GM12892 (cell line): ENCODE measurements around the gene DNMT3B.

Source experiments
- DNase-seq: peaks from one replicate; pipeline ENCODE4 v3.0.0; 2011; ENCODE audit not compliant: insufficient read length
- FAIRE-seq: peaks from 2 replicates; lab custom pipeline; 2011; peaks lifted over from hg19 to GRCh38; lab: Jason Lieb, UNC
- POLR2A ChIP-seq: IDR thresholded peaks from 2 replicates; pipeline ENCODE4 v1.6.1; 2011; ENCODE audit warnings: low read depth, low read length, control low read depth
- POLR2AphosphoS5 ChIP-seq: IDR thresholded peaks from 2 replicates; pipeline ENCODE4 v1.6.1; 2011; ENCODE audit warnings: low read depth, low read length, control low read depth
- TAF1 ChIP-seq: IDR thresholded peaks from 2 replicates; pipeline ENCODE4 v1.6.1; 2011; ENCODE audit warnings: low read depth, mild to moderate bottlenecking, control low read depth, low read length, borderline replicate concordance

Gene DNMT3B

DNA sequence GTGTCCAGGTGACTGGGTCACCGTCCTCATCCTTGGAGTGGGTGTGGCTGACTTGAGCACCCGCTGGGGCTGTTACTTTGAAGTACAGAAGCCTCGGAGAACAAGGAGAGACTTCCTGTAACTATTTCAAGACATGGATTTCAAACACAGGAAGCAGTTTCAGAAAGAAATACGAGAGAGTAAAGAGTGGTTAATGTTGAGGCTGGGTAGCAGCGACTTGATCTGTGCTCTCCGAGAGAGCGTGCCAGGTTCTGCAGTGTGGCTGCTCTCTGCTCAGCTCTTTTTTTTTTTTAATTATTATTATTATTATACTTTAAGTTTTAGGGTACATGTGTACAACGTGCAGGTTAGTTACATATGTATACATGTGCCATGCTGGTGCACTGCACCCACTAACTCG, 79.0 kb downstream of the DNMT3B start:
- DNase-seq (no peak), FAIRE-seq (no peak)
- TF ChIP-seq TAF1 (no peak), POLR2A (no peak), POLR2AphosphoS5 (no peak)

DNA sequence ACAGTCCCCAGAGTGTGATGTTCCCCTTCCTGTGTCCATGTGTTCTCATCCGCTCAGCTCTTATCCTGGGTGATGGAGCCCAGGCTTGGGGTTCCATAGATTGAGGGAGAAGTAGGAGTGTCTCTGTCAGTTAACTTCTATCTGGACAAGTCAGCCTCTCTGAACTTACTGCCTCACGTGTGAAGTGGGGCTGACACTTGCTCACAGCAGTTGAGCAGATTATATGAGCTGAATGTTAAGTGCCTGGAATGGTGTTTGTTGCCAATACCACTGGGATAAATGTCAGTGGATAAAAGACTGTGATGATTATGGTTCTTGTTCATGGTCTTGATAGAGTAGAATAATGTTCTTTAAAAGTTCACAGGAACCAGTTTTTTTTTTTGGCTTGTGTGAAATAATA, 79.4 kb downstream of the DNMT3B start:
- TF ChIP-seq POLR2A: no peak
- TF ChIP-seq TAF1: no peak
- no peak for TF ChIP-seq POLR2AphosphoS5
- DNase-seq (no peak), FAIRE-seq (no peak)

DNA sequence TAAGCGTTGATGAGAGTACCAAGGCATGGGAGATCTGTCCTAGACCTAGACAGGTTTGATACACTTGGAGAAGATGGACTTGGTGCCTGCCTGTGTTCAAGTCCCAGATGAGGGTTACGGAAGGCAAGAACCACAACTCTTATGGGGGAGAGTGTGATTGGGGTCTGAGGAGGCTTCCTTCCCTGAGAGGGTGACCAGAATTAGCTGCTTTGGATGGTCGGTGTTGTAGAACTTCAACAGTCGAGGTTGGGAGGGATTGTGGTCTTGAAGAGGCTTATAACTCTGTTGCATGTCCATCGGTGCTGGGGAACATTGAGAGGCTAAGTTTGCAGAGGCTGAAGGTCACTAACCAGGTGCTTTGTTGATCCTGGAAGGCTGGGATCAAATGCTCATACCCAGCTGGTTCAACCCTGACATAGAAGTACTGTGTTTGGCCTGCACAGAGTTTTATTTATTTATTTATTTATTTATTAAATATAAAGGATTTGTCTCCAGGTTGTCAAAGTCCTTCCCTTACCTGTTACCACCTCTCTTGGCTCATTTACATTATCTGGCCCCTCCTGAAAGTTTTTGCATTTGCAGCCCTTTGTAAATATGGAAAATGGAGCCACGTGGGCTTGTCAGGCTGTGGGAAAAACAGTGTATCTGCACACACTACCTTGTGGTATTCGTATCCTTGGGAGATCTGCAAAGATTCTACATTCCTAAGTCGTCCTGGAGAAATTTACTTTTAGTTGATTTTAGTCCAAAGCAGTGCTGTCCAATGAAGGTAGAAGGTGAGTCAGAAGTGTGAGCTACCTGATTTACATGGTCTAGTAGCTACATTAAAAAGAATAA, 80.7 kb downstream of the DNMT3B start:
- DNase-seq: no peak
- no peak for TF ChIP-seq POLR2A
- TF ChIP-seq POLR2AphosphoS5: no peak
- no peak for TF ChIP-seq TAF1
- no peak for FAIRE-seq

DNA sequence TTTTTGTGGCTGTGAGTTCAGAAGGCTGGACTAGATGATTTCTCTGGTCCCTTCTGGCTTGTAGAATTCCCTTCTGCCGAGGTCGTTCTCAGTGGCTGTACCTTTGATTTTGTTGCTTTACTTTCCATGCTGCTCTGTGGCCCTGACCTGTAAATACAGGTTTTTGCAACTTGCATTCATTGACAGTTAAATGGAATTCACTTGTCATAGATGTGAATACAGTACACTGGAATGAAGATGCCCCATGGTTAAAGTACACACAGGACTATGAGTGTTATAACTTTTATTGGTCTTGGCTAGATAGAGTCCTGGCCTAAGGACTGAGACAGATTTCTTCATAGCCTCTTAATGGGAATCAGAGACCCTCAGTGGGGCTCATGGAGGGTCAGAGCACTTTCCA, 83.6 kb downstream of the DNMT3B start:
- DNase-seq: no peak
- no peak for FAIRE-seq
- TF ChIP-seq POLR2A: no peak
- TF ChIP-seq POLR2AphosphoS5: no peak
- TF ChIP-seq TAF1: no peak

DNA sequence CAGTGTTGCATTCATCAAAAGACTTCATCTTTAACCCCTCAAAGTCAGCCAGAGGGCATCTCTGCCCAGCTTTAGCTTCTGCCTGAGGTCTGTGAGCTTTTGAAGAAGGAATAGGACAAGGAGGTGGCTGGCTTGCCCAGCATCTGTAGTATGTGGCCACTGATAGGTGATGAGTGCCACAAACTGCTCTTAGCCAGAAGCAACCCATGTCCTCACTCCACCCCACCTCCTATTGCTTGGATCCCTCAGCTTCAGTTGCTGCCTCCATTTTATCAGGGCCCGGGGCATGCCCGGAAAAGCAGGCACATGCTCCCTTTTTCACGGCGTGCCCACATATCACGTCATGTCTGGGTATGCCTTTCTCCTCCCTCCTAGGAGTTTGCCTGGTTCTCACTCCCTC, 84.7 kb downstream of the DNMT3B start:
- no peak for DNase-seq
- no peak for FAIRE-seq
- no peak for TF ChIP-seq POLR2A
- TF ChIP-seq TAF1: no peak
- no peak for TF ChIP-seq POLR2AphosphoS5

DNA sequence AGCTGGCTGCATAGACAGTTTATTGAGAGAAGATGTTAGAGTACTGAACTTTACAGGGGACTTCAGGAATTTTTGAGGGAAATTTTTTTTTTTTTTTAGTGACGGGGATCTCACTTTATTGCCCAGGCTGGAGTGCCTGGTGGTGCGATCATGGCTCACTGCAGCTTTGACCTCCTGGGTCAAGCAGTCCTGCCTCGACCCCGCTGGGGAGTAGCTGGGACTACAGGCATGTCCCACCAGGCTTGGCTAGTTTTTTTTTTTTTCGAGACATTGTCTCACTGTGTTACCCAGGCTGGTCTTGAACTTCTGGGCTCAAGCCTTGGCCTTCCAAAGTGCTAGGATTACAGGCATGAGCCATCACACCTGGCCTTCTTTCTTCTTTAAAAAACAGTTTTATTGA, 85.8 kb downstream of the DNMT3B start:
- FAIRE-seq (no peak), DNase-seq (no peak)
- TF ChIP-seq POLR2AphosphoS5: no peak
- TF ChIP-seq POLR2A: no peak
- TF ChIP-seq TAF1: no peak

DNA sequence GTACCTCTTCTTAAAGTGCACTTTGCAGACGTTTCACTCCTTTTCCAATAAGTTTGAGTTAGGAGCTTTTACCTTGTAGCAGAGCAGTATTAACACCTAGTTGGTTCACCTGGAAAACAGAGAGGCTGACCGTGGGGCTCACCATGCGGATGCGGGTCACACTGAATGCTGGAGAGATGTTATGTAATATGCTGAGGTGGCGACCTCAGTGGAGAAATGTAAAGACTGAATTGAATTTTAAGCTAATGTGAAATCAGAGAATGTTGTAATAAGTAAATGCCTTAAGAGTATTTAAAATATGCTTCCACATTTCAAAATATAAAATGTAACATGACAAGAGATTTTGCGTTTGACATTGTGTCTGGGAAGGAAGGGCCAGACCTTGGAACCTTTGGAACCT, 86.7 kb downstream of the DNMT3B start:
- TF ChIP-seq POLR2AphosphoS5 (no peak), POLR2A (no peak), TAF1 (no peak)
- no peak for FAIRE-seq
- no peak for DNase-seq

DNA sequence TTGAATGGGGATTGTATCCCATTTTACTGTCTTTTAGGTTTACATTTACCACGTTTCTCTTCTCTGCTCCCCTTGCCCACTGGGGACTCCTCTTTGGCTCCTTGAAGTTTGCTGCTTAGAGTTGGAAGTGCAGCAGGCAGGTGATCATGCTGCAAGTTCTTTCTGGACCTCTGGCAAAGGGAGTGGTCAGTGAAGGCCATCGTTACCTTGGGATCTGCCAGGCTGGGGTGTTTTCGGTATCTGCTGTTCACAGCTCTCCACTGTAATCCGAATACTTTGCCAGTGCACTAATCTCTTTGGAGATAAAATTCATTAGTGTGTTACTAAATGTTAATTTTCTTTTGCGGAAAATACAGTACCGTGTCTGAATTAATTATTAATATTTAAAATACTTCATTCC, 87.4 kb downstream of the DNMT3B start:
- TF ChIP-seq POLR2A (no peak), TAF1 (no peak), POLR2AphosphoS5 (no peak)
- no peak for DNase-seq
- no peak for FAIRE-seq

DNA sequence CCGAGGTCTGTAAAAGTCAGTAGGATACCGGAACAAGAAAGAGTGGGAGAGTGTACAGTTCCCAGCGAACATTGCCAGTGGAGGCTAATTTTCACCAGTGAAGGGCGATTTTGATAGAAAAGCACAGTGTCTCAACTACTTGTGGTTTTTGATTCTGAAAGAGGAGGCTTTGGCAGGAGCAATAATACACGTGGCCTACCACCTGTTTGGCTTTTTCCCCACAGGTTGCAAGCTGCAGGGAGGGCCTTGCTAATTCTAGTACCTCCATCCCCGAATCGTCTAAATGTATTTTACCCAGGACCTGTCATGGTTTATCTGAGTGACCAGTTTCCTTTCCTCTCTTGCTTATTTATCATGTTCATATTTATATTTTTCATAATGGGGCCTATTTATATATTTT, 93.2 kb downstream of the DNMT3B start:
- TF ChIP-seq TAF1 (no peak), POLR2AphosphoS5 (no peak), POLR2A (no peak)
- FAIRE-seq (no peak), DNase-seq (no peak)

DNA sequence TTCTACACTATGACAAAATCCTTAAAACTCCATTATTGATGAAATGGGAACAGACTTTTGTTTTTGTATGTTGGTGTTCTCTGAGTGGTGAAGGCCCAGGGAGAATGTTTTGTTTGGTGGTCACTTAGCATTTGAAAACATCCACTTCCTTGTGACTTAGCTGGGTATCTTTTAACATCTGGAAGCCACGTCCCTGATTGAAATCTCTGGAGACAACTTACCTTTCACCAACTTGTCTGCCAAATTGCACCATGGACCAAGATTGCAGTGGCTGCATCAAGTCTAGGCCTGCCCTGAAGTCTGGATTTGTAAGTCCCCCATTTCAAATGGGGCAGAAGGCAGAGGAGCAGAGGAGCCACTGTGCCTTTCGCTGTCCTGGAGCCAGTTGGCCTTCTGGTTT, 96.0 kb downstream of the DNMT3B start:
- FAIRE-seq: no peak
- TF ChIP-seq POLR2A: no peak
- TF ChIP-seq POLR2AphosphoS5: no peak
- TF ChIP-seq TAF1: no peak
- no peak for DNase-seq
